GM18505 (cell line): ENCODE measurements around the gene SPATA17.

Experiments
- ATAC-seq: cut with Tn5 transposase; IDR thresholded peaks from one replicate; pipeline ENCODE4 v1.9.1; 2021; ENCODE audit not compliant: unreplicated experiment
- POLR2A ChIP-seq: IDR thresholded peaks from 4 replicates; pipeline ENCODE4 v1.6.1; 2011; ENCODE audit warnings: borderline replicate concordance; ENCODE audit not compliant: insufficient read depth, insufficient read length; ENCODE audit errors: extremely low read depth

The SPATA17 gene

GRCh38 chr1:217846733-217847132 is 215.6 kb downstream of the SPATA17 start:
- ATAC-seq, result no peak
- TF ChIP-seq POLR2A, result no peak

GRCh38 chr1:217847643-217848042 is 216.5 kb downstream of the SPATA17 start:
- no peak for ATAC-seq
- TF ChIP-seq POLR2A, result no peak

GRCh38 chr1:217856342-217857034 is 225.3 kb downstream of the SPATA17 start:
- no peak for ATAC-seq
- no peak for TF ChIP-seq POLR2A

- no peak for ATAC-seq
- TF ChIP-seq POLR2A, result no peak
Measured at GRCh38 chr1:217857061-217857460, 225.9 kb downstream of the SPATA17 start.

GRCh38 chr1:217861658-217862057 is 230.5 kb downstream of the SPATA17 start:
- no peak for TF ChIP-seq POLR2A
- no peak for ATAC-seq

GRCh38 chr1:217867446-217867995 is 236.4 kb downstream of the SPATA17 start:
- TF ChIP-seq POLR2A, result no peak
- no peak for ATAC-seq

GRCh38 chr1:217871955-217872354 is 240.8 kb downstream of the SPATA17 start:
- no peak for ATAC-seq
- no peak for TF ChIP-seq POLR2A

- ATAC-seq, result no peak
- no peak for TF ChIP-seq POLR2A
Measured at GRCh38 chr1:217875229-217875628, 244.1 kb downstream of the SPATA17 start.

- TF ChIP-seq POLR2A, result no peak
- no peak for ATAC-seq
Measured at GRCh38 chr1:217876401-217876800, 245.3 kb downstream of the SPATA17 start.

- no peak for TF ChIP-seq POLR2A
Measured at GRCh38 chr1:217876896-217877295, 245.8 kb downstream of the SPATA17 start.

GRCh38 chr1:217881131-217881543 is 250.0 kb downstream of the SPATA17 start:
- no peak for ATAC-seq
- TF ChIP-seq POLR2A, result no peak

More at GRCh38 chr1:217876896-217877295, 245.8 kb downstream of the SPATA17 start:
- no peak for ATAC-seq

- ATAC-seq, result no peak
- TF ChIP-seq POLR2A, result no peak
Measured at GRCh38 chr1:217881607-217882332, 250.6 kb downstream of the SPATA17 start.

GRCh38 chr1:217885181-217885580 is 254.0 kb downstream of the SPATA17 start:
- ATAC-seq, result no peak
- no peak for TF ChIP-seq POLR2A

GRCh38 chr1:217888328-217888727 is 257.2 kb downstream of the SPATA17 start:
- no peak for TF ChIP-seq POLR2A
- ATAC-seq, result no peak
